Pancreas (tissue), 10 donors: ENCODE results near the gene DAAM2. TPM values are rescaled to one million over a fixed set of nuclear protein-coding genes. Genes with fewer than 3 reads are reported as not detected.

ENCODE experiments used
- ATAC-seq, 4 donors: fragments of 200-7000 bp; cut with Tn5 transposase; one replicate each; pipeline versions ENCODE4 v1.8.0 to v1.9.1; 2020; ENCODE audit warnings: mild to moderate bottlenecking in 4 of 4, moderate library complexity in 4 of 4
- DNase-seq, 6 donors: peaks; one replicate each; pipeline ENCODE4 v3.0.0-alpha.2; 2020
- FAIRE-seq: peaks from 2 replicates; lab custom pipeline; 2012; peaks lifted over from hg19 to GRCh38; lab: Jason Lieb, UNC
- H3K27ac ChIP-seq, 4 donors: fragments of 200-600 bp; sonication (generic); 1 replicate in 3 of 4; 2 replicates in 1 of 4; pipeline versions ENCODE4 v1.5.0 to v1.8.0; 2020
- H3K27me3 ChIP-seq, 4 donors: fragments of 200-600 bp; one replicate each; pipeline ENCODE4 v1.8.0; 2021
- H3K36me3 ChIP-seq, 3 donors: fragments of 200-600 bp; sonication (generic) in 1 of 3; one replicate each; pipeline versions ENCODE4 v1.5.0 to v1.8.0; 2020 to 2021
- H3K4me1 ChIP-seq, 3 donors: fragments of 200-600 bp; one replicate each; pipeline ENCODE4 v1.8.0; 2021
- H3K4me3 ChIP-seq, 4 donors: fragments of 200-600 bp; sonication (generic) in 2 of 4; one replicate each; pipeline versions ENCODE4 v1.5.0 to v1.8.0; 2020 to 2021
- H3K9me3 ChIP-seq, 4 donors: fragments of 200-600 bp; one replicate each; pipeline ENCODE4 v1.8.0; 2021
- CTCF ChIP-seq, 4 donors: fragments of 200-600 bp; sonication (generic) in 3 of 4; IDR thresholded peaks; one replicate each; pipeline versions ENCODE4 v1.5.0 to v1.8.0; 2021; ENCODE audit warnings: antibody characterized with exemption in 4 of 4
- WGBS, 2 donors: extraction: QIAGEN DNeasy Blood & Tissue Kit; methylation state at CpG; one replicate each; pipeline ENCODE4 v1.1.7; 2013; 5-methylcytosine and 5-hydroxymethylcytosine counted together
- intact Hi-C, 3 donors: fragments of 100-400 bp; cut with DNase I; formaldehyde crosslinking; loops; one replicate each; pipeline versions ENCODE4 v1.11.1 to v1.14.2; 2022
- polyA plus RNA-seq, 2 donors: library from polyadenylated mRNA; stranded (reverse); fragments of 200-250 nt; gene quantifications; one replicate each; pipeline ENCODE4 v1.2.3, GENCODE V29; 2013
- total RNA-seq, 6 donors: library from RNA; stranded (reverse); fragmentation: NEBNext Ultra II Directional in 4 of 6; extraction: Animal tissue kit (Norgen Biotek cat#: 25700) in 4 of 6; gene quantifications; one replicate each; pipeline versions ENCODE4 v1.2.1 to v1.2.4, GENCODE V29; 2021 to 2023
- donor health status: healthy with polysubstance abuse.
- donor health status: DM: no; HTN: no; CAD: no; lungs with moderate emphysema.
- donor health status: DM: no; HTN: no; CAD: no.
- donor health status: control.
- donor health status: control.
- donor health status: Bipolar disorder and iron deficiency.
- donor health status: DM: yes; HTN: yes; CAD: no.
- donor health status: DM: no; HTN: no; CAD: no.
- donor health status: DM: no; HTN: no; CAD: no.
- donor health status: DM: yes; HTN: yes; CAD: no.

Gene DAAM2
- total and polyA plus RNA-seq, 8 donors: 4.0 to 10.5 (median 7.2) TPM

- intact Hi-C loops: no loop called here
- no peak for ATAC-seq
- 83 to 90% methylated on average over 3 of the region's 3 CpGs for WGBS, 2 donors
Measured at GRCh38 chr6:39760226-39760952, 31.8 kb upstream of the DAAM2 start.

GRCh38 chr6:39765508-39766065 lies 26.6 kb upstream of the DAAM2 start:
- FAIRE-seq (no peak), ATAC-seq (peak in 2 of 4 donors; percentile 62 to 66), DNase-seq (no peak)
- intact Hi-C loops: no loop called here
- no peaks in the 10 kb centered on the region for H3K9me3 ChIP-seq
- H3K4me1 ChIP-seq: no peaks in the 10 kb centered on the region
- 43 to 48% methylated on average over 3 of the region's 3 CpGs for WGBS, 2 donors
- H3K4me3 ChIP-seq: no peak overlapping the region
- H3K27ac ChIP-seq: no peak overlapping the region
- no peaks in the 10 kb centered on the region for H3K27me3 ChIP-seq
- TF ChIP-seq CTCF (IDR thresholded peaks at IDR 0.05): no peak
- no peaks in the 10 kb centered on the region for H3K36me3 ChIP-seq

More at GRCh38 chr6:39760226-39760952, 31.8 kb upstream of the DAAM2 start:
- FAIRE-seq: no peak
- Histone ChIP-seq H3K4me3 (no peak overlapping the region), H3K36me3 (no peaks in the 10 kb centered on the region), H3K27me3 (no peaks in the 10 kb centered on the region), H3K4me1 (no peaks in the 10 kb centered on the region), H3K27ac (no peak overlapping the region), H3K9me3 (no peaks in the 10 kb centered on the region)
- no peak for DNase-seq
- TF ChIP-seq CTCF (IDR thresholded peaks at IDR 0.05): no peak

GRCh38 chr6:39769012-39769411 lies 23.2 kb upstream of the DAAM2 start:
- ATAC-seq: no peak
- FAIRE-seq: no peak
- intact Hi-C loops: no loop called here
- no peak for DNase-seq
- Histone ChIP-seq H3K4me3 (no peak overlapping the region), H3K4me1 (no peaks in the 10 kb centered on the region), H3K27me3 (no peaks in the 10 kb centered on the region), H3K27ac (no peak overlapping the region), H3K9me3 (no peaks in the 10 kb centered on the region), H3K36me3 (no peaks in the 10 kb centered on the region)
- no peak for TF ChIP-seq CTCF (IDR thresholded peaks at IDR 0.05)
- 62 to 73% methylated on average over 5 of the region's 5 CpGs for WGBS, 2 donors

GRCh38 chr6:39770446-39770845 lies 21.7 kb upstream of the DAAM2 start:
- no peak for ATAC-seq
- no peak for FAIRE-seq
- no peak for TF ChIP-seq CTCF (IDR thresholded peaks at IDR 0.05)
- H3K4me3 ChIP-seq: no peak overlapping the region
- DNase-seq: no peak
- 86 to 96% methylated on average over 4 of the region's 4 CpGs for WGBS, 2 donors
- no peaks in the 10 kb centered on the region for H3K4me1 ChIP-seq
- no peaks in the 10 kb centered on the region for H3K9me3 ChIP-seq
- intact Hi-C loops: no loop called here
- no peaks in the 10 kb centered on the region for H3K36me3 ChIP-seq
- H3K27ac ChIP-seq: no peak overlapping the region
- no peaks in the 10 kb centered on the region for H3K27me3 ChIP-seq
